Neural cell (in vitro differentiated cells): ENCODE data around the gene DEAF1.

Experiments used
- CTCF ChIP-seq: fragments of 450-650 bp; IDR thresholded peaks from 2 replicates; pipeline ENCODE4 v1.5.1; 2014; ENCODE audit warnings: antibody characterized with exemption, mild to moderate bottlenecking, moderate library complexity; ENCODE audit not compliant: poor library complexity, severe bottlenecking
- EZH2 ChIP-seq: fragments of 200-600, 300-800 bp; shearing (Covaris generic), sonication (generic); IDR thresholded peaks from 2 replicates; pipeline ENCODE4 v1.6.1; 2014; ENCODE audit warnings: antibody characterized with exemption, low read length, borderline replicate concordance, mild to moderate bottlenecking; ENCODE audit not compliant: insufficient read depth, poor library complexity, severe bottlenecking
- MXI1 ChIP-seq: fragments of 450-650 bp; conservative IDR thresholded peaks from 2 replicates; pipeline ENCODE4 v1.6.1; 2014; ENCODE audit warnings: antibody characterized with exemption, mild to moderate bottlenecking; ENCODE audit not compliant: poor library complexity, severe bottlenecking

- TF ChIP-seq EZH2 (no peak), CTCF (no peak), MXI1 (no peak)
These were observed 20.6 kb downstream of the DEAF1 start for GRCh38 chr11:674406-674805.
